HepG2 (cell line): ENCODE data around the gene TTBK1. TPM values are rescaled to one million over a fixed set of nuclear protein-coding genes. Genes with fewer than 3 reads are reported as not detected.

Experiments
- ATAC-seq: fragments of 200-7000 bp; cut with Tn5 transposase; 3 replicates; pipeline ENCODE4 v1.9.1; 2020; ENCODE audit warnings: mild to moderate bottlenecking, moderate library complexity
- BruUV-seq: library from RNA; stranded (reverse); fragments of 400-500 nt; replicated peaks from 2 replicates; lab custom pipeline; 2021; lab: Mats Ljungman, UMichigan
- CTCF ChIA-PET: fragments of 300-600 bp; formaldehyde crosslinking; extraction: SDS; loops from one replicate; lab custom pipeline; 2021; ENCODE audit warnings: low total read pairs, inconsistent platforms, low intra/inter-chr PET ratio; lab: Yijun Ruan, JAX
- POLR2A ChIA-PET: fragments of 350-600 bp; sonication (Branson Sonifier 250); formaldehyde crosslinking; loops from one replicate; lab custom pipeline; 2020; ENCODE audit warnings: antibody characterized with exemption, inconsistent platforms; lab: Yijun Ruan, JAX
- DNase-seq: peaks from one replicate; pipeline ENCODE4 v3.0.0-alpha.2; 2015; ENCODE audit warnings: low spot score
- FAIRE-seq: peaks from 3 replicates; lab custom pipeline; 2011; peaks lifted over from hg19 to GRCh38; lab: Jason Lieb, UNC
- H2AFZ ChIP-seq: one replicate; pipeline ENCODE4 v1.6.1; 2011; ENCODE audit warnings: low read length, inconsistent platforms
- H3K27ac ChIP-seq: fragments of 300-600 bp; 3 replicates; pipeline ENCODE4 v1.8.0; 2011; ENCODE audit warnings: mixed run types, mild to moderate bottlenecking, mixed read lengths, low read length, inconsistent platforms; ENCODE audit not compliant: insufficient read depth; ENCODE audit errors: extremely low read length
- H3K27me3 ChIP-seq, 2 experiments: fragments of 200-600 bp in 1 of 2; 2 replicates in 1 of 2; 3 replicates in 1 of 2; pipeline versions ENCODE4 v1.6.0 to v1.8.0; 2011; ENCODE audit warnings: low read length in 2 of 2, mild to moderate bottlenecking in 2 of 2, moderate library complexity in 2 of 2, inconsistent platforms in 1 of 2; ENCODE audit not compliant: insufficient read depth in 2 of 2, control insufficient read depth in 1 of 2
- H3K36me3 ChIP-seq, 2 experiments: fragments of 200-600 bp in 1 of 2; replicated peaks in 1 of 2; 2 replicates in 1 of 2; 3 replicates in 1 of 2; pipeline versions ENCODE4 v1.5.1 to v1.8.0; 2011; ENCODE audit warnings: low read length in 2 of 2, inconsistent platforms in 1 of 2; ENCODE audit not compliant: insufficient read depth in 2 of 2, control insufficient read depth in 1 of 2
- H3K4me1 ChIP-seq: 2 replicates; pipeline ENCODE4 v1.5.1; 2012; ENCODE audit warnings: low read length, inconsistent platforms; ENCODE audit not compliant: insufficient read depth
- H3K4me2 ChIP-seq: 2 replicates; pipeline ENCODE4 v1.6.0; 2011; ENCODE audit warnings: low read depth, low read length, inconsistent platforms
- H3K4me3 ChIP-seq, 3 experiments: fragments of 200-600 bp in 1 of 3; sonication (generic), shearing (Covaris generic) in 1 of 3; replicated peaks in 1 of 3; 2 replicates each; pipeline ENCODE4 v1.5.1; 2011 to 2016; ENCODE audit warnings: low read length in 3 of 3, inconsistent platforms in 2 of 3, low read depth in 2 of 3, mild to moderate bottlenecking in 2 of 3, control low read depth in 1 of 3, mixed read lengths in 1 of 3; ENCODE audit not compliant: insufficient read depth in 1 of 3
- H3K79me2 ChIP-seq: one replicate; pipeline ENCODE4 v1.6.1; 2011; ENCODE audit warnings: low read length, inconsistent platforms; ENCODE audit not compliant: insufficient read depth
- H3K9ac ChIP-seq: 2 replicates; pipeline ENCODE4 v1.6.0; 2011; ENCODE audit warnings: mild to moderate bottlenecking, low read depth, low read length, inconsistent platforms; ENCODE audit not compliant: insufficient read depth
- H3K9me3 ChIP-seq: 2 replicates; pipeline ENCODE4 v1.5.1; 2012; ENCODE audit warnings: mild to moderate bottlenecking, low read length
- H4K20me1 ChIP-seq: 2 replicates; pipeline ENCODE4 v1.6.0; 2011; ENCODE audit warnings: inconsistent platforms, mild to moderate bottlenecking, low read length, moderate library complexity; ENCODE audit not compliant: insufficient read depth
- MAFF ChIP-seq: IDR thresholded peaks from 2 replicates; pipeline ENCODE4 v1.6.1; 2011; ENCODE audit warnings: low read depth, low read length, improper control_type of control experiment
- MAFK ChIP-seq, 2 experiments: IDR thresholded peaks in 1 of 2; conservative IDR thresholded peaks in 1 of 2; 2 replicates each; pipeline ENCODE4 v1.6.1; 2011; ENCODE audit warnings: improper control_type of control experiment in 2 of 2, low read length in 2 of 2
- RBM39 ChIP-seq: fragments of 200-400 bp; formaldehyde crosslinking; IDR thresholded peaks from one replicate; pipeline ENCODE4 v1.6.1; 2018; ENCODE audit warnings: antibody characterized with exemption, mild to moderate bottlenecking, low read depth, low read length; ENCODE audit not compliant: poor library complexity, severe bottlenecking
- SP2 ChIP-seq: sonication (generic); formaldehyde crosslinking; IDR thresholded peaks from 2 replicates; pipeline ENCODE4 v1.5.1; 2020; ENCODE audit warnings: mild to moderate bottlenecking, missing genetic modification reagents
- STAT6 ChIP-seq: sonication (generic); formaldehyde crosslinking; IDR thresholded peaks from 2 replicates; pipeline ENCODE4 v1.4.0; 2020; ENCODE audit warnings: missing genetic modification reagents, mild to moderate bottlenecking, borderline replicate concordance
- TARDBP ChIP-seq: sonication (generic); formaldehyde crosslinking; IDR thresholded peaks from 2 replicates; pipeline ENCODE4 v1.8.0; 2022; ENCODE audit warnings: mild to moderate bottlenecking, missing genetic modification reagents
- THYN1 ChIP-seq: sonication (generic); formaldehyde crosslinking; IDR thresholded peaks from 2 replicates; pipeline ENCODE4 v1.8.1; 2023; ENCODE audit warnings: low read depth, mild to moderate bottlenecking, moderate library complexity, missing genetic modification reagents, borderline replicate concordance
- ZBTB4 ChIP-seq: sonication (generic); formaldehyde crosslinking; IDR thresholded peaks from 2 replicates; pipeline ENCODE4 v1.4.0; 2020; ENCODE audit warnings: missing genetic modification reagents, mild to moderate bottlenecking, borderline replicate concordance
- ZFP36L1 ChIP-seq: sonication (generic); formaldehyde crosslinking; IDR thresholded peaks from 2 replicates; pipeline ENCODE4 v1.8.0; 2022; ENCODE audit warnings: mild to moderate bottlenecking, missing genetic modification reagents, moderate library complexity
- WGBS: methylation state at CpG from one replicate; pipeline ENCODE4 v1.1.6; 2017; ENCODE audit warnings: low lambda C conversion rate; 5-methylcytosine and 5-hydroxymethylcytosine counted together
- in situ Hi-C: cut with HindIII; loops from 2 replicates; pipeline ENCODE4 v1.10.0; 2017; ENCODE audit warnings: low pct_unique_long_range_greater_than_20kb; ENCODE audit not compliant: extremely low pct_ligation_motif_present
- intact Hi-C: fragments of 100-400 bp; cut with micrococcal nuclease; formaldehyde crosslinking; loops from one replicate; pipeline ENCODE4 v1.10.0; 2022; ENCODE audit not compliant: unreplicated experiment
- polyA plus RNA-seq, 8 experiments: library from polyadenylated mRNA; depleted of rRNA in 3 of 8; stranded (reverse) in 7 of 8; unstranded in 1 of 8; fragments of >200 nt; fragmentation: Illumina TruSeq in 4 of 8; extraction: Trizol in 4 of 8; gene quantifications; 2 replicates each; pipeline versions ENCODE4 v1.2.1 to v1.2.3, GENCODE V29; 2011 to 2016; ENCODE audit warnings: low read depth in 4 of 8, missing spikeins in 1 of 8, mixed read lengths in 1 of 8; ENCODE audit not compliant: insufficient read depth in 1 of 8
- total RNA-seq, 5 experiments: library from RNA; depleted of rRNA; stranded (reverse); fragments of >200 nt; fragmentation: Illumina TruSeq; extraction: Trizol; gene quantifications; 2 replicates each; pipeline ENCODE4 v1.2.3, GENCODE V29; 2016; ENCODE audit warnings: low read depth in 1 of 5
- TF ChIP-seq, protein P1 (sequence below): sonication (generic); formaldehyde crosslinking; IDR thresholded peaks from 2 replicates; pipeline ENCODE4 v1.9.0; 2021; ENCODE audit warnings: missing genetic modification reagents, borderline replicate concordance
- TF ChIP-seq, protein P2 (sequence below): IDR thresholded peaks from 2 replicates; pipeline ENCODE4 v1.6.1; 2012; ENCODE audit warnings: low read length, improper control_type of control experiment

The TTBK1 gene
- total and polyA plus RNA-seq, 2 of the 13 experiments (the other 11 are each of a cell fraction or from before 2014, with no cell fraction given), result 0.24 to 0.33 TPM

DNA sequence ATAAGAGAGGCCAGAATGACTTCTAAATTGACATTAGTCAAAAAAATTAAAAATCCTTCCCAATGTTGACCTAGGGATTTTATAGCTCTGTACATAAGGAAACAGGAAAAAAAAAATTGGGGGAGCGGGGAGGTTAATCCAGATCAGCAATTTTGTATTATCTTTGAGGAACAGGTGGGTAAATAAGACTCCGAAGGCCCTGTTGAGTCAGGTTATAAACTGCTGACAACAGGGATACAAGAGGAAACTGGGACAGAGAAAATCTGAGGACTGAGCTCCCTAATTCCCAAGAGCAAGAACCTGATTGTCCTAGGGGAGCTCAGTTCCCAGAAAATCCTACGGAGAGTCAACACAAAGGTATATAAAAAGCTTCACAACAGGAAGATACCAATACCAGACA, 92.2 kb downstream of the TTBK1 start:
- TF ChIP-seq, protein P1, sequence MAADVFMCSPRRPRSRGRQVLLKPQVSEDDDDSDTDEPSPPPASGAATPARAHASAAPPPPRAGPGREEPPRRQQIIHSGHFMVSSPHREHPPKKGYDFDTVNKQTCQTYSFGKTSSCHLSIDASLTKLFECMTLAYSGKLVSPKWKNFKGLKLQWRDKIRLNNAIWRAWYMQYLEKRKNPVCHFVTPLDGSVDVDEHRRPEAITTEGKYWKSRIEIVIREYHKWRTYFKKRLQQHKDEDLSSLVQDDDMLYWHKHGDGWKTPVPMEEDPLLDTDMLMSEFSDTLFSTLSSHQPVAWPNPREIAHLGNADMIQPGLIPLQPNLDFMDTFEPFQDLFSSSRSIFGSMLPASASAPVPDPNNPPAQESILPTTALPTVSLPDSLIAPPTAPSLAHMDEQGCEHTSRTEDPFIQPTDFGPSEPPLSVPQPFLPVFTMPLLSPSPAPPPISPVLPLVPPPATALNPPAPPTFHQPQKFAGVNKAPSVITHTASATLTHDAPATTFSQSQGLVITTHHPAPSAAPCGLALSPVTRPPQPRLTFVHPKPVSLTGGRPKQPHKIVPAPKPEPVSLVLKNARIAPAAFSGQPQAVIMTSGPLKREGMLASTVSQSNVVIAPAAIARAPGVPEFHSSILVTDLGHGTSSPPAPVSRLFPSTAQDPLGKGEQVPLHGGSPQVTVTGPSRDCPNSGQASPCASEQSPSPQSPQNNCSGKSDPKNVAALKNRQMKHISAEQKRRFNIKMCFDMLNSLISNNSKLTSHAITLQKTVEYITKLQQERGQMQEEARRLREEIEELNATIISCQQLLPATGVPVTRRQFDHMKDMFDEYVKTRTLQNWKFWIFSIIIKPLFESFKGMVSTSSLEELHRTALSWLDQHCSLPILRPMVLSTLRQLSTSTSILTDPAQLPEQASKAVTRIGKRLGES (CRISPR knock-in tag), result no peak
- TF ChIP-seq THYN1 (CRISPR knock-in tag), result no peak
- no peak for TF ChIP-seq ZBTB4 (CRISPR knock-in tag)
- TF ChIP-seq TARDBP (CRISPR knock-in tag), result no peak
- TF ChIP-seq MAFK (conservative IDR thresholded peaks at IDR 0.05 in 1 of 2, IDR thresholded peaks at IDR 0.05 in 1 of 2; ENCODE audit: low read length in 2 of 2), result peak; percentile 62 to 87
- no peak for TF ChIP-seq ZFP36L1 (CRISPR knock-in tag)
- TF ChIP-seq STAT6, result no peak
- TF ChIP-seq RBM39, result no peak
- TF ChIP-seq MAFF, result peak; percentile 76
- TF ChIP-seq, protein P2, sequence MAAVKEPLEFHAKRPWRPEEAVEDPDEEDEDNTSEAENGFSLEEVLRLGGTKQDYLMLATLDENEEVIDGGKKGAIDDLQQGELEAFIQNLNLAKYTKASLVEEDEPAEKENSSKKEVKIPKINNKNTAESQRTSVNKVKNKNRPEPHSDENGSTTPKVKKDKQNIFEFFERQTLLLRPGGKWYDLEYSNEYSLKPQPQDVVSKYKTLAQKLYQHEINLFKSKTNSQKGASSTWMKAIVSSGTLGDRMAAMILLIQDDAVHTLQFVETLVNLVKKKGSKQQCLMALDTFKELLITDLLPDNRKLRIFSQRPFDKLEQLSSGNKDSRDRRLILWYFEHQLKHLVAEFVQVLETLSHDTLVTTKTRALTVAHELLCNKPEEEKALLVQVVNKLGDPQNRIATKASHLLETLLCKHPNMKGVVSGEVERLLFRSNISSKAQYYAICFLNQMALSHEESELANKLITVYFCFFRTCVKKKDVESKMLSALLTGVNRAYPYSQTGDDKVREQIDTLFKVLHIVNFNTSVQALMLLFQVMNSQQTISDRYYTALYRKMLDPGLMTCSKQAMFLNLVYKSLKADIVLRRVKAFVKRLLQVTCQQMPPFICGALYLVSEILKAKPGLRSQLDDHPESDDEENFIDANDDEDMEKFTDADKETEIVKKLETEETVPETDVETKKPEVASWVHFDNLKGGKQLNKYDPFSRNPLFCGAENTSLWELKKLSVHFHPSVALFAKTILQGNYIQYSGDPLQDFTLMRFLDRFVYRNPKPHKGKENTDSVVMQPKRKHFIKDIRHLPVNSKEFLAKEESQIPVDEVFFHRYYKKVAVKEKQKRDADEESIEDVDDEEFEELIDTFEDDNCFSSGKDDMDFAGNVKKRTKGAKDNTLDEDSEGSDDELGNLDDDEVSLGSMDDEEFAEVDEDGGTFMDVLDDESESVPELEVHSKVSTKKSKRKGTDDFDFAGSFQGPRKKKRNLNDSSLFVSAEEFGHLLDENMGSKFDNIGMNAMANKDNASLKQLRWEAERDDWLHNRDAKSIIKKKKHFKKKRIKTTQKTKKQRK, result no peak
- TF ChIP-seq SP2 (CRISPR knock-in tag), result no peak
- Histone ChIP-seq H3K9me3 (no peaks in the 10 kb centered on the region), H3K4me2 (no peak overlapping the region), H3K36me3 (peaks cover 10 to 19% of the 10 kb centered on the region in 2 experiments; a peak in 4 of 5 replicates), H3K27ac (no peak overlapping the region), H3K4me1 (peaks cover 11% of the 10 kb centered on the region), H3K27me3 (no peaks in the 10 kb centered on the region), H3K4me3 (no peak overlapping the region), H2AFZ (no peak overlapping the region), H3K9ac (no peak overlapping the region), H3K79me2 (no peaks in the 10 kb centered on the region), H4K20me1 (no peaks in the 10 kb centered on the region)
- DNase-seq, result no peak
- no peak for ATAC-seq
- in situ Hi-C loops, result no loop called here
- CTCF ChIA-PET, result interaction anchor here (4.7 kb wide), 1 partner anchor 71 kb away, joined by 79 read pairs; no protein-coding TSS in a partner anchor
- BruUV-seq, result no TSS peak
- intact Hi-C loops, result no loop called here
- WGBS, result 94% methylated on average over 3 of the region's 3 CpGs
- POLR2A ChIA-PET, result interaction anchor here (1.4 to 1.5 kb wide), 2 partner anchors 34 to 58 kb away, joined by 3 to 4 read pairs; partner anchors contain the start of gene ZNF318
- no peak for FAIRE-seq
